GM23338 (cell line): ENCODE measurements around the gene SRCIN1. TPM values are rescaled to one million over a fixed set of nuclear protein-coding genes. Genes with fewer than 3 reads are reported as not detected.
A peak's percentile ranks its signal among the peaks of the same experiment; 100 is the strongest.

ENCODE experiments used
- ATAC-seq: fragments of 200-7000 bp; cut with Tn5 transposase; 3 replicates; pipeline ENCODE4 v1.9.1; 2020
- DNase-seq: peaks from one replicate; pipeline ENCODE4 v3.0.0-alpha.2; 2015; ENCODE audit warnings: low spot score
- H2AFZ ChIP-seq: fragments of 200-600 bp; sonication (generic); 2 replicates; pipeline ENCODE4 v1.8.0; 2016; ENCODE audit warnings: antibody characterized with exemption, mild to moderate bottlenecking, moderate library complexity
- H3F3A ChIP-seq: fragments of 200-600 bp; sonication (generic); replicated peaks from 2 replicates; pipeline ENCODE4 v1.8.0; 2017; ENCODE audit warnings: antibody characterized with exemption, mixed run types, low read depth
- H3K27ac ChIP-seq: fragments of 200-600 bp; sonication (generic); 2 replicates; pipeline ENCODE4 v1.6.1; 2016; ENCODE audit warnings: low read depth
- H3K27me3 ChIP-seq: fragments of 200-600 bp; sonication (generic); 2 replicates; pipeline ENCODE4 v1.8.0; 2016; ENCODE audit warnings: mild to moderate bottlenecking, mixed run types, moderate library complexity; ENCODE audit not compliant: insufficient read depth
- H3K36me3 ChIP-seq: fragments of 200-600 bp; sonication (generic); 2 replicates; pipeline ENCODE4 v1.8.0; 2016; ENCODE audit warnings: mild to moderate bottlenecking; ENCODE audit not compliant: insufficient read depth
- H3K4me1 ChIP-seq: fragments of 200-600 bp; sonication (generic); 2 replicates; pipeline ENCODE4 v1.8.0; 2016; ENCODE audit warnings: mild to moderate bottlenecking, moderate library complexity; ENCODE audit not compliant: insufficient read depth
- H3K4me2 ChIP-seq: fragments of 200-600 bp; sonication (generic); 2 replicates; pipeline ENCODE4 v1.7.1; 2017; ENCODE audit warnings: mixed run types
- H3K4me3 ChIP-seq: fragments of 200-600 bp; sonication (generic); 2 replicates; pipeline ENCODE4 v1.6.1; 2016; ENCODE audit warnings: mixed run types
- H3K79me2 ChIP-seq: fragments of 200-600 bp; sonication (generic); replicated peaks from 2 replicates; pipeline ENCODE4 v1.8.0; 2017; ENCODE audit warnings: mild to moderate bottlenecking; ENCODE audit not compliant: insufficient read depth
- H3K9me2 ChIP-seq: fragments of 200-600 bp; sonication (generic); 2 replicates; pipeline ENCODE4 v1.8.0; 2017; ENCODE audit not compliant: insufficient read depth
- H4K20me1 ChIP-seq: fragments of 200-600 bp; sonication (generic); replicated peaks from 2 replicates; pipeline ENCODE4 v1.8.0; 2017; ENCODE audit warnings: mild to moderate bottlenecking; ENCODE audit not compliant: insufficient read depth
- H3K27ac Mint-ChIP-seq: 2 replicates; pipeline ENCODE4 v1.8.0; 2020; ENCODE audit warnings: inconsistent platforms, mild to moderate bottlenecking, moderate library complexity, mixed read lengths
- H3K27me3 Mint-ChIP-seq: 3 replicates; pipeline ENCODE4 v1.8.0; 2022; ENCODE audit warnings: low read depth, mild to moderate bottlenecking, moderate library complexity, mixed read lengths, inconsistent platforms; ENCODE audit not compliant: insufficient read depth, poor library complexity
- H3K36me3 Mint-ChIP-seq: 3 replicates; pipeline ENCODE4 v1.8.0; 2021; ENCODE audit warnings: low read depth, mild to moderate bottlenecking, inconsistent platforms, moderate library complexity, mixed read lengths
- H3K4me1 Mint-ChIP-seq: 3 replicates; pipeline ENCODE4 v1.8.0; 2020; ENCODE audit warnings: mild to moderate bottlenecking, inconsistent platforms, mixed read lengths
- H3K4me3 Mint-ChIP-seq: 3 replicates; pipeline ENCODE4 v1.8.0; 2021; ENCODE audit warnings: moderate library complexity, mild to moderate bottlenecking, inconsistent platforms, mixed read lengths
- H3K9me3 Mint-ChIP-seq: 3 replicates; pipeline ENCODE4 v1.8.0; 2020; ENCODE audit warnings: moderate library complexity, mild to moderate bottlenecking, inconsistent platforms, mixed read lengths
- CREB1 ChIP-seq: fragments of 250-450 bp; sonication (Bioruptor Pico); IDR thresholded peaks from 2 replicates; pipeline ENCODE4 v1.5.0; 2020; ENCODE audit warnings: low read depth, mild to moderate bottlenecking, moderate library complexity
- EZH2 ChIP-seq: fragments of 200-600 bp; sonication (generic); IDR thresholded peaks from one replicate; pipeline ENCODE4 v1.8.0; 2017; ENCODE audit warnings: antibody characterized with exemption, mild to moderate bottlenecking, low read depth; ENCODE audit not compliant: unreplicated experiment
- EZH2phosphoT487 ChIP-seq: fragments of 200-600 bp; sonication (generic); IDR thresholded peaks from one replicate; pipeline ENCODE4 v1.8.1; 2018; ENCODE audit warnings: antibody characterized with exemption; ENCODE audit not compliant: unreplicated experiment
- NANOG ChIP-seq: IDR thresholded peaks from 2 replicates; pipeline ENCODE4 v1.6.1; 2016; ENCODE audit warnings: antibody characterized with exemption, borderline replicate concordance
- STAT1 ChIP-seq: IDR thresholded peaks from one replicate; pipeline ENCODE4 v1.6.1; 2016; ENCODE audit warnings: antibody characterized with exemption; ENCODE audit not compliant: unreplicated experiment
- ZNF114 ChIP-seq: fragments of 250-450 bp; sonication (Bioruptor Pico); IDR thresholded peaks from 2 replicates; pipeline ENCODE4 v1.5.0; 2020; ENCODE audit warnings: mild to moderate bottlenecking, moderate library complexity
- polyA plus RNA-seq: library from polyadenylated mRNA; unstranded; fragments of >200 nt; fragmentation: Nextera tagmentation; extraction: Ambion mirVana; gene quantifications from 2 replicates; pipeline ENCODE4 v1.2.1, GENCODE V29; 2016
- total RNA-seq: library from RNA; depleted of rRNA; stranded (reverse); fragments of >200 nt; shearing (Covaris generic); gene quantifications from 2 replicates; pipeline ENCODE4 v1.2.3, GENCODE V29; 2014
- TF ChIP-seq, protein P1 (sequence below): IDR thresholded peaks from 2 replicates; pipeline ENCODE4 v1.6.1; 2016; ENCODE audit warnings: antibody characterized with exemption
- TF ChIP-seq, protein P2 (sequence below): fragments of 250-450 bp; sonication (Bioruptor Pico); IDR thresholded peaks from 2 replicates; pipeline ENCODE4 v1.5.0; 2020; ENCODE audit warnings: mild to moderate bottlenecking, moderate library complexity

SRCIN1 gene
- total and polyA plus RNA-seq, 2 experiments from 2014 or later, result 0.87 to 2.2 TPM

DNA sequence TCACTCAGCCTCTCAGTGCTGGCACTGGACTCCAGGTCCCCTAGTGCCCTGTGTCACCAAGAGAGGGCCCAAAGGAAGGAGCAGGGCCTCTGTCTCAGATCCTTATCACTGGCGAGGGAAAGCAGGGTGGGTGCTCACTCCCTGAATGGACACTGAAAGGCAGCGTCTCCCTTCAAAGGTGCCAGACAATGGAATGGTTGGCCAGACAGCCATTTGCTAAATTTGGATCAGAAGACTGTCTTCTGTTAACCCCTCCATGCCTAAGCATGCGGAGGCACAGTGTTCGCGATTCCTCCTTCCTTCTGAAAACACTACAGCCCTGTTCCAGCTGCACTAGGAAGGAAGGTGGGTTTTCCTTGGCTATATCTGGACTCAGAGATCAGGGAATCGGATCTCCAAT is 48.4 kb downstream of the SRCIN1 start:
- no peak overlapping the region for H3K27ac ChIP-seq
- peaks cover 50% of the 10 kb centered on the region for H3K27me3 Mint-ChIP-seq
- H3K4me2 ChIP-seq, result peak overlapping the region; percentile 56
- peak overlapping the region; percentile 81; the same call in 1 of the 2 replicates for H3K4me3 ChIP-seq
- TF ChIP-seq, protein P1, sequence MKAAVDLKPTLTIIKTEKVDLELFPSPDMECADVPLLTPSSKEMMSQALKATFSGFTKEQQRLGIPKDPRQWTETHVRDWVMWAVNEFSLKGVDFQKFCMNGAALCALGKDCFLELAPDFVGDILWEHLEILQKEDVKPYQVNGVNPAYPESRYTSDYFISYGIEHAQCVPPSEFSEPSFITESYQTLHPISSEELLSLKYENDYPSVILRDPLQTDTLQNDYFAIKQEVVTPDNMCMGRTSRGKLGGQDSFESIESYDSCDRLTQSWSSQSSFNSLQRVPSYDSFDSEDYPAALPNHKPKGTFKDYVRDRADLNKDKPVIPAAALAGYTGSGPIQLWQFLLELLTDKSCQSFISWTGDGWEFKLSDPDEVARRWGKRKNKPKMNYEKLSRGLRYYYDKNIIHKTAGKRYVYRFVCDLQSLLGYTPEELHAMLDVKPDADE, result no peak
- TF ChIP-seq EZH2 (no peak), STAT1 (no peak), NANOG (no peak), EZH2phosphoT487 (no peak), CREB1 (CRISPR knock-in tag) (no peak), ZNF114 (no peak)
- TF ChIP-seq, protein P2, sequence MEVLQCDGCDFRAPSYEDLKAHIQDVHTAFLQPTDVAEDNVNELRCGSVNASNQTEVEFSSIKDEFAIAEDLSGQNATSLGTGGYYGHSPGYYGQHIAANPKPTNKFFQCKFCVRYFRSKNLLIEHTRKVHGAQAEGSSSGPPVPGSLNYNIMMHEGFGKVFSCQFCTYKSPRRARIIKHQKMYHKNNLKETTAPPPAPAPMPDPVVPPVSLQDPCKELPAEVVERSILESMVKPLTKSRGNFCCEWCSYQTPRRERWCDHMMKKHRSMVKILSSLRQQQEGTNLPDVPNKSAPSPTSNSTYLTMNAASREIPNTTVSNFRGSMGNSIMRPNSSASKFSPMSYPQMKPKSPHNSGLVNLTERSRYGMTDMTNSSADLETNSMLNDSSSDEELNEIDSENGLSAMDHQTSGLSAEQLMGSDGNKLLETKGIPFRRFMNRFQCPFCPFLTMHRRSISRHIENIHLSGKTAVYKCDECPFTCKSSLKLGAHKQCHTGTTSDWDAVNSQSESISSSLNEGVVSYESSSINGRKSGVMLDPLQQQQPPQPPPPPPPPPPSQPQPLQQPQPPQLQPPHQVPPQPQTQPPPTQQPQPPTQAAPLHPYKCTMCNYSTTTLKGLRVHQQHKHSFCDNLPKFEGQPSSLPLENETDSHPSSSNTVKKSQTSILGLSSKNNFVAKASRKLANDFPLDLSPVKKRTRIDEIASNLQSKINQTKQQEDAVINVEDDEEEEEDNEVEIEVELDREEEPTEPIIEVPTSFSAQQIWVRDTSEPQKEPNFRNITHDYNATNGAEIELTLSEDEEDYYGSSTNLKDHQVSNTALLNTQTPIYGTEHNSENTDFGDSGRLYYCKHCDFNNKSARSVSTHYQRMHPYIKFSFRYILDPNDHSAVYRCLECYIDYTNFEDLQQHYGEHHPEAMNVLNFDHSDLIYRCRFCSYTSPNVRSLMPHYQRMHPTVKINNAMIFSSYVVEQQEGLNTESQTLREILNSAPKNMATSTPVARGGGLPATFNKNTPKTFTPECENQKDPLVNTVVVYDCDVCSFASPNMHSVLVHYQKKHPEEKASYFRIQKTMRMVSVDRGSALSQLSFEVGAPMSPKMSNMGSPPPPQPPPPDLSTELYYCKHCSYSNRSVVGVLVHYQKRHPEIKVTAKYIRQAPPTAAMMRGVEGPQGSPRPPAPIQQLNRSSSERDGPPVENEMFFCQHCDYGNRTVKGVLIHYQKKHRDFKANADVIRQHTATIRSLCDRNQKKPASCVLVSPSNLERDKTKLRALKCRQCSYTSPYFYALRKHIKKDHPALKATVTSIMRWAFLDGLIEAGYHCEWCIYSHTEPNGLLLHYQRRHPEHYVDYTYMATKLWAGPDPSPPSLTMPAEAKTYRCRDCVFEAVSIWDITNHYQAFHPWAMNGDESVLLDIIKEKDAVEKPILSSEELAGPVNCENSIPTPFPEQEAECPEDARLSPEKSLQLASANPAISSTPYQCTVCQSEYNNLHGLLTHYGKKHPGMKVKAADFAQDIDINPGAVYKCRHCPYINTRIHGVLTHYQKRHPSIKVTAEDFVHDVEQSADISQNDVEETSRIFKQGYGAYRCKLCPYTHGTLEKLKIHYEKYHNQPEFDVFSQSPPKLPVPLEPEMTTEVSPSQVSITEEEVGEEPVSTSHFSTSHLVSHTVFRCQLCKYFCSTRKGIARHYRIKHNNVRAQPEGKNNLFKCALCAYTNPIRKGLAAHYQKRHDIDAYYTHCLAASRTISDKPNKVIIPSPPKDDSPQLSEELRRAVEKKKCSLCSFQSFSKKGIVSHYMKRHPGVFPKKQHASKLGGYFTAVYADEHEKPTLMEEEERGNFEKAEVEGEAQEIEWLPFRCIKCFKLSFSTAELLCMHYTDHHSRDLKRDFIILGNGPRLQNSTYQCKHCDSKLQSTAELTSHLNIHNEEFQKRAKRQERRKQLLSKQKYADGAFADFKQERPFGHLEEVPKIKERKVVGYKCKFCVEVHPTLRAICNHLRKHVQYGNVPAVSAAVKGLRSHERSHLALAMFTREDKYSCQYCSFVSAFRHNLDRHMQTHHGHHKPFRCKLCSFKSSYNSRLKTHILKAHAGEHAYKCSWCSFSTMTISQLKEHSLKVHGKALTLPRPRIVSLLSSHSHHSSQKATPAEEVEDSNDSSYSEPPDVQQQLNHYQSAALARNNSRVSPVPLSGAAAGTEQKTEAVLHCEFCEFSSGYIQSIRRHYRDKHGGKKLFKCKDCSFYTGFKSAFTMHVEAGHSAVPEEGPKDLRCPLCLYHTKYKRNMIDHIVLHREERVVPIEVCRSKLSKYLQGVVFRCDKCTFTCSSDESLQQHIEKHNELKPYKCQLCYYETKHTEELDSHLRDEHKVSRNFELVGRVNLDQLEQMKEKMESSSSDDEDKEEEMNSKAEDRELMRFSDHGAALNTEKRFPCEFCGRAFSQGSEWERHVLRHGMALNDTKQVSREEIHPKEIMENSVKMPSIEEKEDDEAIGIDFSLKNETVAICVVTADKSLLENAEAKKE (CRISPR knock-in tag), result no peak
- no peaks in the 10 kb centered on the region for H3K9me3 Mint-ChIP-seq
- no peak overlapping the region for H3K27ac Mint-ChIP-seq
- DNase-seq, result no peak
- peaks cover 10% of the 10 kb centered on the region; the same call in 1 of the 2 replicates for H4K20me1 ChIP-seq
- peak overlapping the region; percentile 59; the same call in 2 of the 3 replicates for H3K4me3 Mint-ChIP-seq
- no peaks in the 10 kb centered on the region for H3K79me2 ChIP-seq
- ATAC-seq, result no peak
- H3K9me2 ChIP-seq, result no peaks in the 10 kb centered on the region
- peaks cover 60% of the 10 kb centered on the region for H3K27me3 ChIP-seq
- H2AFZ ChIP-seq, result 0 out of 2 replicates have a peak overlapping the region, but pooled peaks have one; percentile 68
- peaks cover 18% of the 10 kb centered on the region for H3F3A ChIP-seq
- H3K4me1 Mint-ChIP-seq, result peaks cover 31% of the 10 kb centered on the region
- no peaks in the 10 kb centered on the region; the same call in 2 of the 3 replicates for H3K36me3 Mint-ChIP-seq
- no peaks in the 10 kb centered on the region for H3K36me3 ChIP-seq
- peaks cover 26% of the 10 kb centered on the region; the same call in 1 of the 2 replicates for H3K4me1 ChIP-seq
